NCI-H524 (cell line): ENCODE measurements around the gene CALM3.

Experiments
- DNase-seq, 2 experiments: peaks; one replicate each; lab custom pipeline; 2025; lab: John Stamatoyannopoulos, UW

The CALM3 gene

GRCh38 chr19:46599716-46600373 is 1.3 kb upstream of the CALM3 start:
- DNase-seq: no peak

- peak; percentile 89 to 92 for DNase-seq
Measured at GRCh38 chr19:46600384-46601317, 479 bp upstream of the CALM3 start.

- DNase-seq: no peak
Measured at GRCh38 chr19:46602392-46603194, 1.5 kb downstream of the CALM3 start.

GRCh38 chr19:46603195-46603637 is 2.1 kb downstream of the CALM3 start:
- no peak for DNase-seq

- DNase-seq: no peak
Measured at GRCh38 chr19:46603752-46604231, 2.7 kb downstream of the CALM3 start.

GRCh38 chr19:46604781-46605355 is 3.7 kb downstream of the CALM3 start:
- DNase-seq: no peak

- DNase-seq: no peak
Measured at GRCh38 chr19:46605356-46605821, 4.3 kb downstream of the CALM3 start.

- DNase-seq: no peak
Measured at GRCh38 chr19:46606019-46606418, 4.9 kb downstream of the CALM3 start.

- no peak for DNase-seq
Measured at GRCh38 chr19:46606681-46607447, 5.7 kb downstream of the CALM3 start.

- no peak for DNase-seq
Measured at GRCh38 chr19:46607448-46607841, 6.3 kb downstream of the CALM3 start.

GRCh38 chr19:46608178-46608577 is 7.0 kb downstream of the CALM3 start:
- DNase-seq: no peak

GRCh38 chr19:46608581-46609345 is 7.6 kb downstream of the CALM3 start:
- DNase-seq: no peak

- DNase-seq: no peak
Measured at GRCh38 chr19:46609511-46610412, 8.6 kb downstream of the CALM3 start.

- DNase-seq: no peak
Measured at GRCh38 chr19:46610413-46610775, 9.3 kb downstream of the CALM3 start.

- no peak for DNase-seq
Measured at GRCh38 chr19:46610851-46611770, 10.0 kb downstream of the CALM3 start.

GRCh38 chr19:46611776-46612175 is 10.6 kb downstream of the CALM3 start:
- DNase-seq: no peak

GRCh38 chr19:46613525-46613924 is 12.4 kb downstream of the CALM3 start:
- no peak for DNase-seq

GRCh38 chr19:46614114-46614722 is 13.1 kb downstream of the CALM3 start:
- peak; percentile 45 to 76 for DNase-seq
